ENCODE measurements around the gene CFAP65.

DNA sequence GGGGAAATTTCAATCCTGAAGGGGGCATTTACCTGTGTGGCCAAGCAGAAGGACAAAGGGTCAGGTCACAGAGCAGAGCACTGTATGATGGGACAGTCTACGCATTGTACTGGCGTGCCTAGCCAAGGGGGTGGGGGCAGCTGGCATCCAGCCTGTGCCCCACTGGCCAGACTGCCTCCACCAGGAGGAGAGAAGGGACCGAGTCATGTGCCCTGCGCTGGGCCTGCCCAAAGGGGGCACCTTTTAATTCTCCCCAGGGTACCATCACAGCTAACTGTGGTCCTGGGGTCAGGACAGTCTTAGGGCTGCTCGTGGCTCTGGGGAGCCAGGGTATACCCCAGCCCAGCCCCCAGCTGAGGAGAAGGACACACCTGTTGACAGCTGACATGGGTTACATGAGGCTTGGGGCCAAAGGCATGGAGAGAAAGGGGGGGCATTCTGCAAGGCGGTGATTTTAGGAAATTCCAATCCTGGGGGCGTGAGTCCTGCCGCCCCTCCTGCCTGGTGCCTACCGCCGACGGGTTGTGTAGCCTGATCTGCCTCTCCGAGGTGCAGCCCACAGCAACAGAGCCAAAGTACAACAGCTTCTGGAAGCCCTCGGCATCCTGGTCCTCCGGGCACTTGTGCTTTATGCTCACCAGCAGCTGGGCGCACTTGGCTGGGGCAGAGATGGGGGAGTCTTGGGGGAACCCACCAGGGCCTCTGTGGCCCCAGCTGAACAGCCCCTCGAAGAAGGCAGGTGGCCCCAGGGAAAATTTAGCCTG, 11.0 kb downstream of the CFAP65 start:
- TF ChIP-seq POLR2AphosphoS5 (IDR thresholded peaks at IDR 0.05; ENCODE audit: low read depth, low read length) (no peak), ZNF274 (IDR thresholded peaks at IDR 0.05; ENCODE audit: low read depth, low read length) (no peak), YY1 (IDR thresholded peaks at IDR 0.05; ENCODE audit: extremely low read depth, insufficient replicate concordance, low read depth, low read length) (no peak), EZH2phosphoT487 (IDR thresholded peaks at IDR 0.05; ENCODE audit: borderline replicate concordance) (no peak), POLR2A (IDR thresholded peaks at IDR 0.05; ENCODE audit: borderline replicate concordance, extremely low read depth, insufficient read depth, insufficient read length) (no peak), EZH2 (IDR thresholded peaks at IDR 0.05) (no peak), SP1 (IDR thresholded peaks at IDR 0.05; ENCODE audit: low read depth) (no peak), ZFX (IDR thresholded peaks at IDR 0.05) (no peak)
- TF ChIP-seq, protein P1, sequence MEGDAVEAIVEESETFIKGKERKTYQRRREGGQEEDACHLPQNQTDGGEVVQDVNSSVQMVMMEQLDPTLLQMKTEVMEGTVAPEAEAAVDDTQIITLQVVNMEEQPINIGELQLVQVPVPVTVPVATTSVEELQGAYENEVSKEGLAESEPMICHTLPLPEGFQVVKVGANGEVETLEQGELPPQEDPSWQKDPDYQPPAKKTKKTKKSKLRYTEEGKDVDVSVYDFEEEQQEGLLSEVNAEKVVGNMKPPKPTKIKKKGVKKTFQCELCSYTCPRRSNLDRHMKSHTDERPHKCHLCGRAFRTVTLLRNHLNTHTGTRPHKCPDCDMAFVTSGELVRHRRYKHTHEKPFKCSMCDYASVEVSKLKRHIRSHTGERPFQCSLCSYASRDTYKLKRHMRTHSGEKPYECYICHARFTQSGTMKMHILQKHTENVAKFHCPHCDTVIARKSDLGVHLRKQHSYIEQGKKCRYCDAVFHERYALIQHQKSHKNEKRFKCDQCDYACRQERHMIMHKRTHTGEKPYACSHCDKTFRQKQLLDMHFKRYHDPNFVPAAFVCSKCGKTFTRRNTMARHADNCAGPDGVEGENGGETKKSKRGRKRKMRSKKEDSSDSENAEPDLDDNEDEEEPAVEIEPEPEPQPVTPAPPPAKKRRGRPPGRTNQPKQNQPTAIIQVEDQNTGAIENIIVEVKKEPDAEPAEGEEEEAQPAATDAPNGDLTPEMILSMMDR (IDR thresholded peaks at IDR 0.05 in 2 of 3, conservative IDR thresholded peaks at IDR 0.05 in 1 of 3; ENCODE audit: borderline replicate concordance in 1 of 3, insufficient read depth in 1 of 3, low read depth in 2 of 3, low read length in 2 of 3), result no peak
- TF ChIP-seq, protein P2, sequence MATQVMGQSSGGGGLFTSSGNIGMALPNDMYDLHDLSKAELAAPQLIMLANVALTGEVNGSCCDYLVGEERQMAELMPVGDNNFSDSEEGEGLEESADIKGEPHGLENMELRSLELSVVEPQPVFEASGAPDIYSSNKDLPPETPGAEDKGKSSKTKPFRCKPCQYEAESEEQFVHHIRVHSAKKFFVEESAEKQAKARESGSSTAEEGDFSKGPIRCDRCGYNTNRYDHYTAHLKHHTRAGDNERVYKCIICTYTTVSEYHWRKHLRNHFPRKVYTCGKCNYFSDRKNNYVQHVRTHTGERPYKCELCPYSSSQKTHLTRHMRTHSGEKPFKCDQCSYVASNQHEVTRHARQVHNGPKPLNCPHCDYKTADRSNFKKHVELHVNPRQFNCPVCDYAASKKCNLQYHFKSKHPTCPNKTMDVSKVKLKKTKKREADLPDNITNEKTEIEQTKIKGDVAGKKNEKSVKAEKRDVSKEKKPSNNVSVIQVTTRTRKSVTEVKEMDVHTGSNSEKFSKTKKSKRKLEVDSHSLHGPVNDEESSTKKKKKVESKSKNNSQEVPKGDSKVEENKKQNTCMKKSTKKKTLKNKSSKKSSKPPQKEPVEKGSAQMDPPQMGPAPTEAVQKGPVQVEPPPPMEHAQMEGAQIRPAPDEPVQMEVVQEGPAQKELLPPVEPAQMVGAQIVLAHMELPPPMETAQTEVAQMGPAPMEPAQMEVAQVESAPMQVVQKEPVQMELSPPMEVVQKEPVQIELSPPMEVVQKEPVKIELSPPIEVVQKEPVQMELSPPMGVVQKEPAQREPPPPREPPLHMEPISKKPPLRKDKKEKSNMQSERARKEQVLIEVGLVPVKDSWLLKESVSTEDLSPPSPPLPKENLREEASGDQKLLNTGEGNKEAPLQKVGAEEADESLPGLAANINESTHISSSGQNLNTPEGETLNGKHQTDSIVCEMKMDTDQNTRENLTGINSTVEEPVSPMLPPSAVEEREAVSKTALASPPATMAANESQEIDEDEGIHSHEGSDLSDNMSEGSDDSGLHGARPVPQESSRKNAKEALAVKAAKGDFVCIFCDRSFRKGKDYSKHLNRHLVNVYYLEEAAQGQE (IDR thresholded peaks at IDR 0.05; ENCODE audit: low read depth), result no peak
- TF ChIP-seq, protein P3, sequence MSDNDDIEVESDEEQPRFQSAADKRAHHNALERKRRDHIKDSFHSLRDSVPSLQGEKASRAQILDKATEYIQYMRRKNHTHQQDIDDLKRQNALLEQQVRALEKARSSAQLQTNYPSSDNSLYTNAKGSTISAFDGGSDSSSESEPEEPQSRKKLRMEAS (IDR thresholded peaks at IDR 0.05), result no peak
